GM18520 (cell line): Measurements from ENCODE around the gene SLC16A3.

Experiments used
- ATAC-seq: cut with Tn5 transposase; IDR thresholded peaks from one replicate; pipeline ENCODE4 v1.9.1; 2021; ENCODE audit not compliant: unreplicated experiment

The SLC16A3 gene

GRCh38 chr17:82221341-82221902, 7.4 kb upstream of the SLC16A3 start:
- no peak for ATAC-seq

- ATAC-seq: no peak
Observed at GRCh38 chr17:82222816-82223215, 6.0 kb upstream of the SLC16A3 start.

GRCh38 chr17:82223517-82223916, 5.3 kb upstream of the SLC16A3 start:
- ATAC-seq: no peak

- no peak for ATAC-seq
Observed at GRCh38 chr17:82224666-82225065, 4.2 kb upstream of the SLC16A3 start.

GRCh38 chr17:82225368-82226029, 3.3 kb upstream of the SLC16A3 start:
- no peak for ATAC-seq

- ATAC-seq: no peak
Observed at GRCh38 chr17:82226146-82226808, 2.6 kb upstream of the SLC16A3 start.

GRCh38 chr17:82226809-82227628, 1.8 kb upstream of the SLC16A3 start:
- no peak for ATAC-seq

GRCh38 chr17:82227629-82228277, 1.1 kb upstream of the SLC16A3 start:
- ATAC-seq: no peak

- ATAC-seq: no peak
Observed at GRCh38 chr17:82228278-82228841, 482 bp upstream of the SLC16A3 start.

- ATAC-seq: no peak
Observed at GRCh38 chr17:82229698-82230608, 1.1 kb downstream of the SLC16A3 start.

GRCh38 chr17:82230609-82231311, 1.9 kb downstream of the SLC16A3 start:
- ATAC-seq: no peak

- no peak for ATAC-seq
Observed at GRCh38 chr17:82231312-82231561, 2.4 kb downstream of the SLC16A3 start.

GRCh38 chr17:82231562-82232321, 2.9 kb downstream of the SLC16A3 start:
- no peak for ATAC-seq

GRCh38 chr17:82232322-82232820, 3.5 kb downstream of the SLC16A3 start:
- ATAC-seq: no peak

- ATAC-seq: no peak
Observed at GRCh38 chr17:82232876-82233785, 4.3 kb downstream of the SLC16A3 start.

- no peak for ATAC-seq
Observed at GRCh38 chr17:82234211-82235055, 5.6 kb downstream of the SLC16A3 start.
